Activated naive CD4-positive, alpha-beta T cell treated with Interleukin-2 at 50 U/mL for 16 hours (primary cell): Measurements from ENCODE around the gene NCK2.
"Not testable (repeated sequence)": the region's sequence is repeated elsewhere in the genome, so short reads cannot be mapped to it uniquely, and the experiment has no call there.

Experiments used
- DNase-seq: peaks from one replicate; pipeline ENCODE4 v3.0.0-alpha.2; 2020

The NCK2 gene

DNA sequence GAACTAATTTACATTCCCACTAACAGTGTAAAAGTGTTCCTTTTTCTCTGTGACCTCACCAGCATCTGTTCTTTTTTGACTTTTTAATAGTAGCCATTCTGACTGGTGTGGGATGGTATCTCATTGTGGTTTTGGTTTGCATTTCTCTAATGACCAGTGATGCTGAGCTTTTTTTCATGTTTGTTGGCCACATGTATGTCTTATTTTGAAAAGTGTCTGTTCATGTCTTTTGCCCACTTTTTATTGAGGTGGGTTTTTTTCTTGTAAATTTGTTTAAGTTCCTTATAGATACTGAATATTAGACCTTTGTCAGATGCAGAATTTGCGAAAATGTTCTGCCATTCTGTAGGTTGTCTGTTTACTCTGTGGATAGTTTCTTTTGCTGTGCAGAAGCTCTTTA is 153.0 kb downstream of the NCK2 start:
- not testable (repeated sequence) for DNase-seq

DNA sequence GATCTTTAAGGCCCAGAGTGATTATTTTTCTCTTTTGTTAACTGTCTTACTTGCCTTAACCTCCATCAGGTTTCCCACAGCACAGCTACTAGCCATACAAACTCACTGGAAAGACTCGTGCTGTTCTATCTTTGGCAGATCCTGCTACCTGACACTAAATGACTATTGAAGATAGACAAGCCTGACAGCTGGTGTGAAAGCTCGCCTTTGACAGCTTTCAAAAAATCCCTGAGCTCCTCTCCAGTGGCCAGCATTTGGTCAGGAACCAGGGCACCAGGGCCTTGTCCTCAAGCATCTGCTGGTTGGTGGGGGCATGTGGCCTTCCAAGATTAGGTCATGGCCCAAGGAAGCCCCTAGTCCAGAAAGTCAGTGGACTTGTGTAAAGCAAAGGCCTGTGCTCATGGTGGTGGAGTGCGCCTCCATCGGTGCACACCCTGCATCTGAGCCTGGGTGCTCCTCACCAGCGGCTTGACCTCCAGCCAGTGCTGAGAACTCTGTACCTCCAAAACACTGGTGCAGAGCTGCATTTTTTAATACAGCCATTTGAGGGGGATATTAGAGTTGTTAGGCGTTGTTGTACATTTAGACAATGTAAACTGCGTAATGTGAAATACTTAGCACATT is 158.5 kb downstream of the NCK2 start:
- no peak for DNase-seq

DNA sequence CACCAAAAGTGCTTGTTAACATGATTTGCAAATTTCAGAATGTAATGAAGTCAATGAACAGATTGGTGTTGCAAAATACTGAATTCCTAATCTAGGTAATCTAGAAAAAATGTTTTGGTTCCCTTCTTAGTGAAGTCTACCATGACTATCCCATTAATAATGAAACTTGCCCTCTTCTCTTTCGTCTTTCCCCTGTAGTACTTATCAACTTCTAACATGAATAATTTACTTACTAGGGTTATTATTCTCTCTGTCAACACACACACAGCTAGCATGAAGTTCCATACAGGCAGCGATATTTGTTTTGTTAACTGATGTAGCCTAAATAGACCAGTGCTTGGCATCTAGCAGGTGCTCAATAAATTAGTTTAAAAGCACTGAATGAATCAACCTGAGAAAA is 160.2 kb downstream of the NCK2 start:
- no peak for DNase-seq

DNA sequence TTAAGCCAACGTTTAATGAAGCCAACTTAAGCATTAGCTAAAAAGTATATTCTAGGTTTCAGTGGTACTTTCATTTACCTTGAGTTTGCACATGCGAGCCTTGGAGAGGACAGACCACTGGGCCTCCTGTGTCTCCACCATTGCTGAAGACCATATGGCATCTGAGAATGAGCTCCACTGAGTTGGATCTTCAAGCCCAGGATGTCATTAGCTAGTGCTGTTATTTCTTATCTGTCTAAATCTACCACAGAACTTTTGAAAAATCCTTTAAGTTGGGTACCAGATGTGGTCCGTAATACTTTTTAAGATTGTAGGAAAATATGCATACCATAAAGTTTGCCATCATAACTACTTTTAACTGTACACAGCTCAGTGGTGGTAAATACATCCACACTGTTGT is 161.8 kb downstream of the NCK2 start:
- DNase-seq = no peak

- no peak for DNase-seq
Observed at GRCh38 chr2:105907184-105907583, 162.5 kb downstream of the NCK2 start.

DNA sequence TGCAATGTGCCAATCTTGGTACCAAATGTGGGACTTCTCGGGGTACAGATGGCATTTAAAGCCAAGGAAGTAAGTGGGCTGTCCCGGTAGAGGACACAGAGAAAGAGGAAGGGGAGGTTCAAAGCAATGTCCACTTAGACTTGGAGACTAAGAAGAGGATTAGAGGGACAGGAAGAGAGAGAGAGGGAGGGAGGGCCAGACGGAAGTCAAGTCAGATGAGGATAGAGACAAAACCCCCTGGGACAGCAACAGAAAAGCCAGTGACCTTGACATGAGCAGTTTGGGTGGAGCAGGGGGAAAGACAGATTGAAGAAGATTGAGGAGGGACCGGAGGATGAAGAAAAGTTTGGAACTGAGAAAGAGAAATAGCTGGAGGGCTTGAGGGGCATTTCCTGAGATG is 164.5 kb downstream of the NCK2 start:
- no peak for DNase-seq

- DNase-seq = no peak
Observed at GRCh38 chr2:105910497-105911238, 166.0 kb downstream of the NCK2 start.

GRCh38 chr2:105911425-105911824 is 166.7 kb downstream of the NCK2 start:
- DNase-seq = no peak

DNA sequence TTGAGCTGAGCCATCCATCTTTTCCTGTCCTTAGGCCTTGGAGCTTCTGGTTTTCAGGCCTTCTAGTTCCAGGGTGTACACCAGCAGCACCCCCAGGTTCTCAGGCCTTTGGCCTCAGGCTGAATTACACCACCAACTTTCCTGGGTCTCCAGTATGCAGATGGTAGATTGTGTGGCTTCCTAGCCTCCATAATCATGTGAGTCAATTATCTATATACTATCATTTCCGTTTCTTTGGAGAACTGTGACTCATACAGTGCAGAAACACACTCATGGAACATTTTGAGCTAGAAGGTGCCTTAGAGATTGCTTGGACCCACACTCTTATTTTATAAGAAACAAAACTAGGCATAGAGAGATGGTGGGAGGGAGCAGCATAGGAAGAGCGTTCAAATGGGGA is 167.4 kb downstream of the NCK2 start:
- DNase-seq = no peak

- no peak for DNase-seq
Observed at GRCh38 chr2:105915005-105915558, 170.4 kb downstream of the NCK2 start.

DNA sequence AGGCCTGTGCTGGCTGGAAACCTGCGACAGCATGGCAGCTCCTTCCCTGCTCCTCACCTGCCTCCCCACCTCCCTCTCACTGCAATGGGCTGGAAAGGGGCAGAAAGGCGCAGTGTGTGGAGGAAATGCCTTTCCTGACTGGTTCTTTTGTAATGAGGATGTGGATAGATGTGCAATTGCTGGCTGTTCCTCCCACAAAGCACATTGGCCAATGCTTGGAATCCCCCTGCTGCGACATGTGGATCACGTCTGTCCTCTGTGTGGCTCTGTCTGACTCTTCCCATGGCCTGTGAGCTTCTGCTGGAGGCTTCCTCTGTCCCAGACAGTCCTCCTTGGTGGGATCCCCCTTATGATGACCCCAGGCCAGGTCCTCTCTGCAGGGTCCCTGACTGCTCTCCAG is 172.5 kb downstream of the NCK2 start:
- no peak for DNase-seq

DNA sequence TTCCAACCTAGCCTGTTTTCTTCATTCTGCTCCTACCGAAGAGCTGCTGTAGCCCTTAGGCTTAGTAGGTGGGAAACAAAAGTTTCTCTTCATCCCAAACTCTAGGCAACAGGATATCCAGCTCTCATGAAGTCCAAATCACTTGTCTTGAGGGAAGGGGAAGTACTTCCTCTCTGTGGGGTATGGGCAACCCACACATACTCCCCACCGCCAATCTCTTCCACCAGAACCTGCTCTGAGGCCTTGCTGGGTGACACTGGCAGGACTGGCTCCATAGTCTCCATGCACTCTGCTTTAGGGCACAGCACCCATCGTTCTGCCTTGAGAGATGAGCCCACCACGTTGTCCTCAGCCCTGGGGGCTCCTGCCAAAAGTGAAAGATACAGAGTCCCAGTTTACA is 173.0 kb downstream of the NCK2 start:
- DNase-seq = no peak

- no peak for DNase-seq
Observed at GRCh38 chr2:105919191-105919811, 174.6 kb downstream of the NCK2 start.

DNA sequence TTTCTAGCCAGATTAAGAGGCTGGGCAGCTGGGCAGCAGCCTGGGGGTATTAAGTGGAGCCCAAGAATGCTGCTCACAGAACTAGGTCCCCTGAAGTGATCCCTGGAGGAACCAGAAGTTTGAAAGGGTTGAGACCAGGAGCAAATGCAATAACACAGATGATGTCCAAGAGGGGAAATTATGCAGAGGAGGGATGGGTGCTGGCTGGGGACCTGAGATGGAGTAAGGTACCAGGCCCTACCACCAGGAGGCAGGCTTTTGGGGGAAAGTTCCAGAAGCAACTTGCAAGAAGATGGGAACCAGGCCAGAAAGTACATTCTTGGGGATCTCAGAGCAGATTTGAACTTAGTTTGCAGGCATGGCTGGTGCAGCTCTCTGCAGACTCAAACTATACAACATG is 175.1 kb downstream of the NCK2 start:
- DNase-seq = peak; percentile 58

DNA sequence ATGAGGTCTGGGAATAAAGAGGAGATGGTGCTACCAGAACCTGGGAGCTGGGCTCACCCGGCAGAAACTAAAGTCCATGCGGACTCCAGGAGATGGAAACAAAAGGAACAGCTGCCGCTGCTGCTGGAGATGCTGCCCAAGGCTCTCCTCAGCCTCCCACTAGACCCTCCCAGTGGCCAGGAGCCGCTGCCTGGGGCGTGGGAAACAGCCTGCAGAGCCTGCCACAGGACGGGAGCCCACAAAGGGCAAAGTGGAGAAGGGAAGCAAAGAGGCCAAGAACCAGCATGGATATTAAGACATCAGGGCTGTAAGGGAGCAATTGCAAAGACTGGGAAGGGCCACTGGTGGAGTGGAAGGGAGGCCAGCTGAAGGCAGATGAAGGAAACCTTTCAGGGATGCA is 179.6 kb downstream of the NCK2 start:
- no peak for DNase-seq

- DNase-seq = no peak
Observed at GRCh38 chr2:105924932-105925331, 180.2 kb downstream of the NCK2 start.

DNA sequence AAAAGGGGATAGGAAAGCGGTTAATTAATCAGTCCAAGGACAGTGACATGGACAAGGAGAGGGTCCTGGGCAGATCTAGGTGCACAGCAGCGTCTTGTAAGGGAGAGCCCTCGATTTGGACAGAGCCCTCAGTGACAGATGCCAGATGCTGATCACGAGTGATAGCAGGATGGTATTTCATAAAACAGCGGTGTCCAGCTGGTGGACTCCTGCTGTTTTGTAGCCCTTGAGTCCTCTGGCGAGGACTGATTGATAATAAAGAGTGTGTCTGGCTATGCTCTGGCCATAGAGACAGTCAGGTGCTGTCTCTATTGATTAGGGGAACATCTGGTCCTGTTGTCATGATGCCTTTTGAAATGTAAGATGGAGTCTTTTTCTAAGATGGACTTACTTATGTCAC is 180.7 kb downstream of the NCK2 start:
- no peak for DNase-seq

- DNase-seq = peak; percentile 52
Observed at GRCh38 chr2:105926960-105927678, 182.4 kb downstream of the NCK2 start.

DNA sequence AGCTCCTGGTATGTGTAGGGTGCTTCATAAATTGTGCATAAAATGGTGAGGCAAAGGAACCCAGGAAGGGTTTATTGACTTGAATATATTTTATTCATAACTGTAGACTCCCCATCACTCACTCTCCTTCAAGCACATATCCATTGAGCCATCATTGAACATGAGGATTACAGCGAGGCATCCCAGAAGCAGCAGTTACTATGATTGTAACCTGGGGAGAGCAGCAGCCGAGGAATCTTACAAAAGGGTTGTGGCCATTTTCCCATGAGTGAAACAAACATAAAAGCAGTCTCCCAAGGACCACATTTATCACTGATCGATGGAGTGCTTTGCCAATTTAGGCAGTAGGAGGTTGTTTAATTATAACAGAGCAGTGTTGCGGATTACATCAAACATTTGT is 183.4 kb downstream of the NCK2 start:
- no peak for DNase-seq

DNA sequence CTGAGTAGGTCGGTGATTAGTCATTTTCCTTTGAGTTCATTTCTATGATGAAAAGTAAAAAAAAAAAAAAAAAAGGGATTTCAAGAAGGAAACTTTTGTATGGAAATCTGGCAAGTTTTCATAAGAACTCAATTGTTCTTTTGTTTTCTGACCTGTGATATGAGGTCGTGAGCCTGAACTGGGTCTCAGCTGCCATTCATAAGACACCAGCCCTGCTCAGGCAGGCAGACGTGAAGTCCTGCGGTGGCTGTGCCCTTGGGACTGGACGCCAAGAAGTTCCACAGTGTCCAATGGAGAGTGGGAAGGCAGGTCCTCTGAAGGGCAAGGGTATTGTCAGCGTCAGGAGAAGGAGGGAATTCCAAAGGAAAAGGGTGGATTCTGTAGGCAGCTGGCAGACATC is 183.9 kb downstream of the NCK2 start:
- DNase-seq = no peak

DNA sequence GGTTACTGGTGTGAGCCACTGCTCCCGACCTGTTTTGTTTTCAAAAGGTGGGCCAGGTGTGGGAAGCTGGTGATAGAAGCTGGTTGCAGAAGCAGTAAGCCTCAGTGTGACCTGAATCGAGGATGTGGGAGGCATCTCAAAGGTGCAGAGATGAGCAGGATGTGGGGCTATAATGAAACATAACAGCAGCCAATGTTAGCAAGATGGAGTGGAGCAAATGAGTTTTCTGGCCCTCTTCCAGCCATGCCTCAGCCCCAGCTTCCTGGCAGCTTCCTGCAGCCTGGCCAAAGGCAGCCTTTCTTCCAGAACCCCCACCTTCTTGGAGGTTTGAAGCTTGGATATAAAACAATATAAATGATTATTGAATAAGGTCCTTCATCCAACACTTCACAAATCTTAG is 184.8 kb downstream of the NCK2 start:
- DNase-seq = peak; percentile 37

GRCh38 chr2:105932582-105932981 is 187.9 kb downstream of the NCK2 start:
- DNase-seq = no peak

DNA sequence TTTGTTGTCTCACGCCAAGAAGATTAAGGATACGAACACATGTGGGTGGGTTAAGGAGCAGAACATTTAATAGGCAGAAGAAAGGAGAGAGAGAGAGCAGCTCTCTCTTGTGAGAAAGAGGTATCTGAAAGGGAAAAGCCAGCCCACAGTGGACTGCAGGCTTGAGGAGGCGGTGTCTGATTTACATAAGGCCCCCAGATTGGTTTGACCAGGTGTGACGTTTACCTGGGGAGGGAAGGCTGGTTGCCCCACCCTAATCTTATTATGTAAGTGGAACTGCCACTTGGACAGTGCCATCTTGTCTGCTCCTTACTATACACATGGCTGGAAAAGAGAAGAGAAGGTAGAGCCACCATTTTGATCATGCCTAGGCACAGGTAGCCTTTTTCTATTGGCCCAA is 189.2 kb downstream of the NCK2 start:
- no peak for DNase-seq

- peak; percentile 43 for DNase-seq
Observed at GRCh38 chr2:105934467-105934866, 189.8 kb downstream of the NCK2 start.
